Dendritic cell treated with granulocyte-macrophage colony-stimulating factor and Interleukin-4, amounts not matched to agents 40 ng/mL and 50 ng/mL, for 4 days (primary cell): ENCODE results near the gene USP32.

Source experiments
- H3K27ac Mint-ChIP-seq: one replicate; pipeline ENCODE4 v1.8.0; 2022; ENCODE audit warnings: mild to moderate bottlenecking, mixed read lengths
- H3K27me3 Mint-ChIP-seq: one replicate; pipeline ENCODE4 v1.8.0; 2022; ENCODE audit warnings: mild to moderate bottlenecking, mixed read lengths
- H3K36me3 Mint-ChIP-seq: one replicate; pipeline ENCODE4 v1.8.0; 2022; ENCODE audit warnings: low read depth, mixed read lengths
- H3K4me1 Mint-ChIP-seq: one replicate; pipeline ENCODE4 v1.8.0; 2022; ENCODE audit warnings: low read depth, mixed read lengths
- H3K4me3 Mint-ChIP-seq: one replicate; pipeline ENCODE4 v1.8.0; 2022; ENCODE audit warnings: mild to moderate bottlenecking, moderate library complexity, mixed read lengths
- H3K9me3 Mint-ChIP-seq: one replicate; pipeline ENCODE4 v1.8.0; 2022; ENCODE audit warnings: mixed read lengths
- intact Hi-C: fragments of 100-400 bp; cut with micrococcal nuclease; formaldehyde crosslinking; loops from one replicate; pipeline ENCODE4 v1.15.0; 2022

The USP32 gene

DNA sequence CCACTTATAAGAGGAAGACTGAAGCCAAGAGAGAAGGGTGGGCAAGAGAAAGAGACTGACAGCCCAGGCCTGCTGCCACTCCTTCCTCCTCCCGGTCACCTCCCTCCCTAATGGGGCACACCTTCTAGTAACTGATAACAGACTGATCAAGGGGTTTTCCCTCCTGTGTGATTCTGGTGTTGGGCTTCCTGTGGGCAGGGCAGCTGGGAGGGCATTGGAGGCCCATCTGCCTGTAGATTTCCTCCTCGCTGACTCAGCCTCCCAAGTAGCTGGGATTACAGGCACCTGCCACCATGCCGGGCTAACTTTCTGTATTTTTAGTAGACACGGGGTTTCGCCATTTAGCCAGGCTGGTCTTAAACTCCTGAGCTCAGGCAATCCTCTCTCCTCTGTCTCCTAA is 226.0 kb downstream of the USP32 start:
- Mint-ChIP-seq H3K4me1 (peaks cover 65% of the 10 kb centered on the region), H3K27ac (no peak overlapping the region), H3K4me3 (no peak overlapping the region), H3K36me3 (no peaks in the 10 kb centered on the region), H3K27me3 (peaks cover 4% of the 10 kb centered on the region), H3K9me3 (no peaks in the 10 kb centered on the region)
- intact Hi-C loops: no loop called here

DNA sequence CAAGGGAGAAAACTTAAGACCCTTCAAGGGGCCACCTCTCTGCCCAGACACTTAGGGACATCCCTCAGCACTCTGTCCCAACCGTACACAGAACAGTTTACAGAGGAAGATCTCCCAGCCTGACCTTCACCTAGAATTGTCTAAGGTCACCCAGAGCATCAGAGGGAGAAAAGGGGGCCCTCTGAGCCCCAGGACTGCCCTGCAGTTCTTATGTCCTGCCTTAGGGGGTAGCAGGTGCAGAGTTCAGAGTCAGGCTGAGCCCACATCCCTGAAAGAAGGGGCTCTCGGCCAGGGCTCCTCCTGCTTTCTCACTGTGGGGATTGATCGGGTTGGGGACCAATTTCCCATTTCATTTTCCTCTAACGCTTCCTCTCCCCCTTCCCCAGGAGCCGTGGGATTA is 226.7 kb downstream of the USP32 start:
- H3K27me3 Mint-ChIP-seq: peaks cover 10% of the 10 kb centered on the region
- no peaks in the 10 kb centered on the region for H3K9me3 Mint-ChIP-seq
- H3K4me1 Mint-ChIP-seq: peaks cover 64% of the 10 kb centered on the region
- H3K27ac Mint-ChIP-seq: no peak overlapping the region
- no peaks in the 10 kb centered on the region for H3K36me3 Mint-ChIP-seq
- H3K4me3 Mint-ChIP-seq: no peak overlapping the region
- intact Hi-C loops: no loop called here

DNA sequence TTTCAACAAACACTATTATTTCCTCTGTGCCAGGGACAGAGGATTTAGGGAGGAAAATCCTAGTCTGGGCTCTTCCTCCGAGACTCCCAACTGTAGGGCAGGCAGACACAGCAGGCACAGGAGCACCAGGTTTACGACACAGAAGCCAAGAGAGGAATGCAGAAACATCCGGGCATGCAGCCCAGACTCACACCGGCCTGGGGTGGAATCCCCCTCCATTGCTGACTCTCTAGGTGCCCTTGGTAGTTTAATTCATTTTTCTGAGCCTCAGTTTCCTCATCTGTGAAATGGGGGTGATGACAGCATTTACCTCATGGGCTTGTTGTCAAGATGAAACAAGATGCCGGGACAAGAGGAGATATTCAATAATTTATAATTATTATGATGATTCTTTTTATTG is 227.2 kb downstream of the USP32 start:
- intact Hi-C loops: no loop called here
- Mint-ChIP-seq H3K9me3 (no peaks in the 10 kb centered on the region), H3K36me3 (no peaks in the 10 kb centered on the region), H3K4me3 (no peak overlapping the region), H3K27ac (no peak overlapping the region), H3K27me3 (peaks cover 11% of the 10 kb centered on the region), H3K4me1 (peaks cover 60% of the 10 kb centered on the region)

DNA sequence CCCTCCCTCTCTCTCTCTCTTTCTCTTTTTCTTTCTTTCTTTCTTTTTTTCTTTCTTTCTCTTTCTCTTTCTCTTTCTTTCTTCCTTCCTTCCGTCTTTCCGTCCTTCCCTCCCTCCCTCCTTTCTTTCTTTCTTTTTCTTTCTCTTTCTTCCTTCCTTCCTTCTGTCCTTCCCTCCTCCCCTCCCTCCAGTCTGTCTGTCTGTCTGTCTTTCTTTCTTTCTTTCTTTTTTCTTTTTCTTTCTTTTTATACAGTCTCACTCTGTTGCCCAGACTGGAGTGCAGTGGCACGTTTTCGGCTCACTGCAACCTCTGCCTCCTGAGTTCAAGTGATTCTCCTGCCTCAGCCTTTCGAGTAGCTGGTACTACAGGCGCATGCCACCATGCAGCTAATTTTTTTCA is 227.8 kb downstream of the USP32 start:
- intact Hi-C loops: no loop called here
- peaks cover 60% of the 10 kb centered on the region for H3K4me1 Mint-ChIP-seq
- H3K9me3 Mint-ChIP-seq: no peaks in the 10 kb centered on the region
- H3K27ac Mint-ChIP-seq: no peak overlapping the region
- H3K4me3 Mint-ChIP-seq: no peak overlapping the region
- peaks cover 11% of the 10 kb centered on the region for H3K27me3 Mint-ChIP-seq
- no peaks in the 10 kb centered on the region for H3K36me3 Mint-ChIP-seq

DNA sequence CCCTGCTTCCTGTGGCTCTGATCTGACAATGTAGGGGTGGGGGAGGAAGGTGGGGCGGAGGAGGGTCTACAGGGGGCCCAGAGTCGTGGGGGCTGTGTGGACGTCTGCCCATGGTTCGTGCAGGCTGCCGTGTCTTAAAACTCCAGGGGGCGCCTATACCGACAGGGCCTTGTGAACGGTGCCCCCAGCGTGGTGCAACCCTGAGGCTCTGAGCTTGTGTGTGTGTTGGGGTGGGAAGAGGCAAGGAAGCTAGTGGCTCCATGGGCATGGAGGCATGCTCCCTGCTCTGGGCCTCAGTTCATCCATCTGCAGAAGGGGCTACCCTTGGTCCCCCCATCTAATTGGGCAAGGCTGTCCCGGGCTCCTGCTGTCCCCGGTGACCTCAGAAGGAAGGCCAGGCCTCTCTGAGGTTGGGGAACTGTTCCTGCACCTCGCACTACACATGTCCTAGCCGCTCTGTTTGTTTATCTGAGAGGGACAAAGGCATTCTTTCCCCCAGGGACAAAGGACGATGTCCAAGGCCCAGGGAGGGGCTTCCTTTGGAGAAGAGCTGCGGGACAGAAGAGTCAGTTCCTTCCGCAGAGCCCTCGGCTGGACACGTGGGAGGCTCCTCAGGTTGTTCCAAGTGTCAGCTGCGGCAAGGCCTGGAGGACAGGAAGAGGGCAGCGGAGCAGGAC is 228.7 kb downstream of the USP32 start:
- H3K27ac Mint-ChIP-seq: peak overlapping the region; percentile 64
- peaks cover 16% of the 10 kb centered on the region for H3K27me3 Mint-ChIP-seq
- no peaks in the 10 kb centered on the region for H3K36me3 Mint-ChIP-seq
- peaks cover 60% of the 10 kb centered on the region for H3K4me1 Mint-ChIP-seq
- H3K9me3 Mint-ChIP-seq: no peaks in the 10 kb centered on the region
- no peak overlapping the region for H3K4me3 Mint-ChIP-seq
- intact Hi-C loops: no loop called here

DNA sequence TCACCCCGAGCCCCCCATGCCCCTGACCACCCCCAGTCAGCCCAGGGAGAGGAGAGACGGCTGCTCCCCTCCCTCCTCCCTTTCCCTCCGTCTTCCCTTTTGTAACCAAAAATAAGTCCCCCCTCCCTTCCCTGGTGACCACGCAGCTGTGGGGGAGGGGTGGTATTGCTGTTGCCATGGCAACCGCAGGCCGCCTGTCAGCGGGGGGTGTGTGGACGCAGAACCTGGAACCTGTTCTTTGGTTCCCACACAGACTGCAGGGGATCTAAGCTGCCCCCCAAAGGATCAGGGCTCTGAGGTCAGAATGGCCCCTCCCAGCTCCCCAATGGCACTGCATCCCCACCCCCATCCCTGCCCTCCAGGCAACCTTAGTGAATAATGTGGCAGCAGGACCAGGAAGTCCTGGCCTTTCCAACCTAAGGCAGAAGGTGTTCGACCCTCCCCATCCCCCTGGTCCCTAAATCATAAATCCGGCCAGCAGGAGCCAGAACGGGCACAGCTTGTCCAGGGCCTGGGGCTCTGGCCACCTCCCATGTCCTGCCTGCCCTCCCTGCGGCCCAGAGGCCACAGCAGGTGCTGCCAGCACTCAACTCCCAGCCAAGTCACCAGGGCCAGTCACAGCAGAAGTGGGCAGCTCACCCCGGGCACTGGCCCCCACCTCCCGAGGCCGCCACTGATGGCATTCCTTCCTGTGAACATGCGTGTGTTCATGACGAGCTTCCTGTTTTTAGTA is 230.2 kb downstream of the USP32 start:
- H3K27me3 Mint-ChIP-seq: peaks cover 19% of the 10 kb centered on the region
- no peaks in the 10 kb centered on the region for H3K9me3 Mint-ChIP-seq
- H3K27ac Mint-ChIP-seq: peak overlapping the region; percentile 64
- no peaks in the 10 kb centered on the region for H3K36me3 Mint-ChIP-seq
- H3K4me3 Mint-ChIP-seq: no peak overlapping the region
- intact Hi-C loops: no loop called here
- peaks cover 46% of the 10 kb centered on the region for H3K4me1 Mint-ChIP-seq

DNA sequence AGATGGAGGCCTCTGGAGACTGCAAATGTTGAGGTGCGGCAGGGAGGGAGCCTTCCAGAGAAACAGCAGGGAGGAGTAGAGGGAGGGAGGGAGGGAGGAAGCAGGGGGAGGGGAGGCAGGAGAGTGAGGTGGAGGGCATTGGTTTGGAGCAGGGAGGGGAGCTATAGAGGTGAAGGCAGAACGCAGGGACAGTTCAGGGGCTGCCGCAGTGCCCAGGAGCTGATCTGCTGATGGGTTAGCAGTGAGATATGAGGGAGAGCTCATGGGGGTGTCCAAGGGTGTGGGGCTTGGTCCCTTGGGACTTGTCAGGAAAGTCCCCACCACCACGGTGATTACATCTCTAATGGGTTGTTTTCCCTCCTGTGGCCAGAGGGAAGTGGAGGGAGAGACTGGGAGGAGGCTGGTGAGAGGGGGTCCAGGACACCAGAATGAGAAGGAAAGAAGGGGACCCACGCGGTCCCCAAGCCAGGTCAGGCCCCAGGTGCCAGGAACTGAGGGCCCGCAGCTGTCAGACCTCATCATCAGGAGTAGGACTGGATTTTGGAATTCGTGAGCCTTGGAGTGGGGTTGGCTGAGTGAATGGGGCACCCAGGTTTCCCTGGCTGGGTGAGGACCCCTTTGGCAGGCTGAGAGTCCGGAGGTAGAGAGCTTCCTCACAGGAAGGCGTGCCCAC is 231.0 kb downstream of the USP32 start:
- no peaks in the 10 kb centered on the region for H3K9me3 Mint-ChIP-seq
- H3K36me3 Mint-ChIP-seq: no peaks in the 10 kb centered on the region
- peaks cover 21% of the 10 kb centered on the region for H3K27me3 Mint-ChIP-seq
- intact Hi-C loops: no loop called here
- no peak overlapping the region for H3K4me3 Mint-ChIP-seq
- H3K27ac Mint-ChIP-seq: peak overlapping the region; percentile 51
- peaks cover 38% of the 10 kb centered on the region for H3K4me1 Mint-ChIP-seq

DNA sequence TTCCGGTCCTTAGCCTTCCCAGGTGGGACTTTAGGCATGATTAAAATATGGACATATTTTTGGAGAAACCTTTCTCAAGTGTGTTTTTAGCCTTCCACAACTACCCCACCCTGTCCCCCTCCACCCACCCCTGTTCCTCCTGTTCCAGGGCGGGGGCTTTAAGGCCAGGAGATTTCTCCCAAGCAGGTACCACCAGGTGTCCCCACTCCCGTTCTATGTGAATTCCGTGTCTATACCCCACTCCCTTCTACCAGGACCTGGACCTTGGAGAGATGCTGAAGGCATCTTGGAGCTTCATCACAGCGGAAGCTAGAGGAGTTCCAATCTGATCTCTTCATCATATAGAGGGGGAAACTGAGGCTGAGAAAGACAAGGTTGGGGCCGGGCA is 232.5 kb downstream of the USP32 start:
- H3K9me3 Mint-ChIP-seq: no peaks in the 10 kb centered on the region
- H3K4me3 Mint-ChIP-seq: no peak overlapping the region
- peaks cover 38% of the 10 kb centered on the region for H3K4me1 Mint-ChIP-seq
- intact Hi-C loops: no loop called here
- H3K36me3 Mint-ChIP-seq: no peaks in the 10 kb centered on the region
- H3K27ac Mint-ChIP-seq: no peak overlapping the region
- peaks cover 25% of the 10 kb centered on the region for H3K27me3 Mint-ChIP-seq

DNA sequence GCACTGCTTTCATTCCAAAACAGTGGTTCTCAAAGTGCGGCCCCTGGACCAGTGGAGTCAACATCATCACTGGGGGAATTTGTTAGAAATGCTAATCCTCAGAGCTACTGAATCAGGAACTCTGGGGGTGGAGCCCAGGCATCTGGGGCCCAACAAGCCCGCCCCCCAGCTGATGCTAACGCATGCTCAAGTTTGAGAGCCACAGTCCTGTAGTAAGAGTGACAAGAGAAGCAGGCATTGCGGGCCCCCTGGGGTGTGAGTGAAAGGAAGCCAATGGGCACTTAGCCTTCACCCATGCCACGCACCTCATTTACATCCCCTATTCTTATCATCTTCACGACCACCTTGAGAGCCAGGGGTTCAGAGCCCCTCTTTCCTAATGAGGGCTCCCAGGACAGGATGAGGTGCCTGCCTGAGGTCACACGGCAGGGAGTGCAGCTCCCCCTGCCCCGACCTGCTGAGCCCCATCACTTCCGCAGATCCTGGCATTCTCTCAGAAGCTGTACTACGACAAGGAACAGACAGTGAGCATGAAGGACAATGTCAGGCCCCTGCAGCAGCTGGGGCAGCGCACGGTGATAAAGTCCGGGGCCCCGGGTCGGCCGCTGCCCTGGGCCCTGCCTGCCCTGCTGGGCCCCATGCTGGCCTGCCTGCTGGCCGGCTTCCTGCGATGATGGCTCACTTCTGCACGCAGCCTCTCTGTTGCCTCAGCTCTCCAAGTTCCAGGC is 233.0 kb downstream of the USP32 start:
- Mint-ChIP-seq H3K4me1 (peaks cover 33% of the 10 kb centered on the region), H3K9me3 (no peaks in the 10 kb centered on the region), H3K27me3 (peaks cover 26% of the 10 kb centered on the region), H3K27ac (no peak overlapping the region), H3K36me3 (no peaks in the 10 kb centered on the region), H3K4me3 (no peak overlapping the region)
- intact Hi-C loops: no loop called here

DNA sequence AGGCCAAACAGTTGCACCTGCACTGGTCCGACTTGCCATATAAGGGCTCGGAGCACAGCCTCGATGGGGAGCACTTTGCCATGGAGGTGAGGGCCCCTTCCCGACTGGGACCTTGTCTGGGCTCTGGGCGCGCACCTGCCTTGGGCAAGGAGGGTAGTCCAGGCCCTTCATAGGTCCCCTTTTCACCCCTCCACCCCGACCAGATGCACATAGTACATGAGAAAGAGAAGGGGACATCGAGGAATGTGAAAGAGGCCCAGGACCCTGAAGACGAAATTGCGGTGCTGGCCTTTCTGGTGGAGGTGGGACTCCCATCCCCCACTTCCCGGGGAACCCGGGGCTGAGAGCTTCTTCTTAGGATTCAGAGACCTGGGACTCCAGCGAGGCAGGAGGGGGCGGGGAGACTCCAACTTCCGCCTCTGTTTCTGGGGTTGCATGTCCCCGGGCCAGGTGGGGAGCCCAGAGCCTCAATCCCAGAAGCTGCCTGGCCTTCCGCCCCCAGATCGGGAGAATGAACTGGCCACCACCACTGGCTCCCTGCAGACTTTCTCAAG is 234.4 kb downstream of the USP32 start:
- intact Hi-C loops: no loop called here
- Mint-ChIP-seq H3K9me3 (no peaks in the 10 kb centered on the region), H3K36me3 (no peaks in the 10 kb centered on the region), H3K4me3 (no peak overlapping the region), H3K27ac (no peak overlapping the region), H3K27me3 (peaks cover 37% of the 10 kb centered on the region), H3K4me1 (peaks cover 20% of the 10 kb centered on the region)

DNA sequence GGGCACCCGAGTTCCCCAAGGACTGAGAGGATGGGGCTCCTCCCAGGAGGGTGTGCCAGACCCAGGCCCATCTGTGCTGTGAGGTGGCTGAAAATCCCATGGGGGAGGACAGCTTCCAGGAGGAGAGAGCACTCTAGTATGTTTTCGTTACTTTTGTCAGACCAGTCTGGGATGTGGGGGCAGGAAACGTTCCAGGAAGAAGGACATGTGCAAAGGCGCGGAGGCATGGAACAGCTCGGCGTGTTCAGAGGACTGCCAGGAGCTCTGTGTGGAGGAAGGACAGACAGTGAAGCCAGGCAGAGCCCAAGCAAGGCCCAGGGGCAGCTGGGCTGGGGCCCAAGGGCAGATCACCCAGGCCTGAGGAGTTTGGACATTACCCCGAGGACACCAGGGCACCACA is 235.2 kb downstream of the USP32 start:
- H3K36me3 Mint-ChIP-seq: no peaks in the 10 kb centered on the region
- H3K4me3 Mint-ChIP-seq: no peak overlapping the region
- peaks cover 46% of the 10 kb centered on the region for H3K27me3 Mint-ChIP-seq
- H3K9me3 Mint-ChIP-seq: no peaks in the 10 kb centered on the region
- H3K27ac Mint-ChIP-seq: no peak overlapping the region
- peaks cover 12% of the 10 kb centered on the region for H3K4me1 Mint-ChIP-seq
- intact Hi-C loops: no loop called here

DNA sequence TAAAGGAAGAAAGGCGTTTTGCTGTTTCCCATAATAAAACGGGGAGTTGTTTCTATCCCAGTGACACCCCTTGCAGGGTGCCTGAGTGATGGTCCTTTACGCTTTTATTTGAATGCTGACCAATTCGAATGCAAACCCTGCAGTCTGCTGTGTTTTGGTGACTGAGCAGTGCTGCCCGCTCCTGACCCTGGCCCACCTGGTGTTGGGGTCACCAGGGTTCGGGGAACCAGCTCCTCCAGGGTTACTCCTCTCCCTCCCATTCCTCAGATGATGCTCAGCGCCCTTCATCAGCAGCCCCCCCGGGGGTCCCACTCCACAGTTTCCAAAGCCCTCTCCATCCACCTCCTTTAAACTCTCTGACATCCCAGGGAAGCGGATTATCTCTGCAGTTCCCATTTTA is 236.1 kb downstream of the USP32 start:
- no peaks in the 10 kb centered on the region for H3K9me3 Mint-ChIP-seq
- H3K27me3 Mint-ChIP-seq: peaks cover 50% of the 10 kb centered on the region
- no peak overlapping the region for H3K27ac Mint-ChIP-seq
- no peaks in the 10 kb centered on the region for H3K36me3 Mint-ChIP-seq
- intact Hi-C loops: no loop called here
- H3K4me1 Mint-ChIP-seq: peaks cover 3% of the 10 kb centered on the region
- H3K4me3 Mint-ChIP-seq: no peak overlapping the region

DNA sequence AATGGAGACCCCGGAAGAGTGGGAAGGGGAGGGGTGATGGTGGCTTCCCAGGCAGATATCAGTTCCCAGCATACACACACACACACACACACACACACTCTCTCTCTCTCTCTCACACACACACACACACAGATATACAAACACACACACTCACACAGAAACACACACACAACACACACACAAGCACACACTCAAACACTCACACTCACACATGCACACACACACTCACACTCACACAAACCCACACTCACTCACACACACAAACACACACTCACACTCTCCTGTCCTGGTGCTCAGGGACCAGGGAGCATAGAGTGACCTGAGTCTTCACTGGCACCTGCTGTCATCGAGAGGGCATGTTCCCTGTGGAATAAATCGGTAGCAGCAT is 236.5 kb downstream of the USP32 start:
- H3K9me3 Mint-ChIP-seq: no peaks in the 10 kb centered on the region
- no peak overlapping the region for H3K4me3 Mint-ChIP-seq
- intact Hi-C loops: no loop called here
- H3K4me1 Mint-ChIP-seq: no peaks in the 10 kb centered on the region
- no peaks in the 10 kb centered on the region for H3K36me3 Mint-ChIP-seq
- peaks cover 51% of the 10 kb centered on the region for H3K27me3 Mint-ChIP-seq
- H3K27ac Mint-ChIP-seq: no peak overlapping the region
